HepG2 (cell line): ENCODE results near the gene FAP. TPM values are rescaled to one million over a fixed set of nuclear protein-coding genes. Genes with fewer than 3 reads are reported as not detected.
A peak's percentile ranks its signal among the peaks of the same experiment; 100 is the strongest.

ENCODE experiments used
- BHLHE40 ChIP-seq: IDR thresholded peaks from 2 replicates; pipeline ENCODE4 v1.6.1; 2011; ENCODE audit warnings: low read length, improper control_type of control experiment
- CEBPB ChIP-seq: IDR thresholded peaks from 2 replicates; pipeline ENCODE4 v1.6.1; 2011; ENCODE audit warnings: low read depth, low read length, improper control_type of control experiment, borderline replicate concordance
- ETV5 ChIP-seq: IDR thresholded peaks from 2 replicates; pipeline ENCODE4 v1.6.1; 2018; ENCODE audit warnings: missing biosample characterization, missing genetic modification reagents, inconsistent platforms, borderline replicate concordance
- ETV6 ChIP-seq: sonication (generic); formaldehyde crosslinking; conservative IDR thresholded peaks from 2 replicates; pipeline ENCODE4 v1.4.0; 2020; ENCODE audit warnings: missing genetic modification reagents
- FOXO1 ChIP-seq: sonication (generic); formaldehyde crosslinking; IDR thresholded peaks from 2 replicates; pipeline ENCODE4 v1.4.0; 2020; ENCODE audit warnings: missing genetic modification reagents
- IRF2 ChIP-seq: IDR thresholded peaks from 2 replicates; pipeline ENCODE4 v1.6.1; 2018; ENCODE audit warnings: missing genetic modification reagents, missing compliant biosample characterization
- RNF2 ChIP-seq: fragments of 450-650 bp; conservative IDR thresholded peaks from 2 replicates; pipeline ENCODE4 v1.6.1; 2016; ENCODE audit warnings: low read depth
- SALL1 ChIP-seq: sonication (generic); formaldehyde crosslinking; IDR thresholded peaks from 2 replicates; pipeline ENCODE4 v1.8.0; 2022; ENCODE audit warnings: mild to moderate bottlenecking, missing genetic modification reagents
- STAG1 ChIP-seq: sonication (generic); formaldehyde crosslinking; IDR thresholded peaks from 2 replicates; pipeline ENCODE4 v1.4.0; 2020; ENCODE audit warnings: missing genetic modification reagents
- TEAD2 ChIP-seq: sonication (generic); formaldehyde crosslinking; IDR thresholded peaks from 2 replicates; pipeline ENCODE4 v1.9.0; 2021; ENCODE audit warnings: missing genetic modification reagents
- TEAD3 ChIP-seq: optimal IDR thresholded peaks from 2 replicates; pipeline ENCODE3; 2016; ENCODE audit warnings: borderline replicate concordance
- ZNF121 ChIP-seq: sonication (generic); formaldehyde crosslinking; IDR thresholded peaks from 2 replicates; pipeline ENCODE4 v1.5.0; 2020; ENCODE audit warnings: mild to moderate bottlenecking, missing genetic modification reagents
- ZNF331 ChIP-seq: sonication (generic); formaldehyde crosslinking; IDR thresholded peaks from 2 replicates; pipeline ENCODE4 v1.4.0; 2020; ENCODE audit warnings: missing genetic modification reagents
- ZNF547 ChIP-seq: sonication (generic); formaldehyde crosslinking; IDR thresholded peaks from 2 replicates; pipeline ENCODE4 v1.5.1; 2020; ENCODE audit warnings: mild to moderate bottlenecking, missing genetic modification reagents
- polyA plus RNA-seq, 8 experiments: library from polyadenylated mRNA; depleted of rRNA in 3 of 8; stranded (reverse) in 7 of 8; unstranded in 1 of 8; fragments of >200 nt; fragmentation: Illumina TruSeq in 4 of 8; extraction: Trizol in 4 of 8; gene quantifications; 2 replicates each; pipeline versions ENCODE4 v1.2.1 to v1.2.3, GENCODE V29; 2011 to 2016; ENCODE audit warnings: low read depth in 4 of 8, missing spikeins in 1 of 8, mixed read lengths in 1 of 8; ENCODE audit not compliant: insufficient read depth in 1 of 8
- total RNA-seq, 5 experiments: library from RNA; depleted of rRNA; stranded (reverse); fragments of >200 nt; fragmentation: Illumina TruSeq; extraction: Trizol; gene quantifications; 2 replicates each; pipeline ENCODE4 v1.2.3, GENCODE V29; 2016; ENCODE audit warnings: low read depth in 1 of 5
- TF ChIP-seq, protein P1 (sequence below): sonication (generic); formaldehyde crosslinking; IDR thresholded peaks from 2 replicates; pipeline ENCODE4 v1.4.0; 2020; ENCODE audit warnings: missing genetic modification reagents
- TF ChIP-seq, protein P2 (sequence below): sonication (generic); formaldehyde crosslinking; IDR thresholded peaks from 2 replicates; pipeline ENCODE4 v1.8.1; 2023; ENCODE audit warnings: mild to moderate bottlenecking, inconsistent platforms, moderate library complexity, missing genetic modification reagents, borderline replicate concordance
- TF ChIP-seq, protein P3 (sequence below): IDR thresholded peaks from 2 replicates; pipeline ENCODE4 v1.6.1; 2012; ENCODE audit warnings: low read depth, low read length, improper control_type of control experiment
- TF ChIP-seq, protein P4 (sequence below), 2 experiments: sonication (generic) in 1 of 2; formaldehyde crosslinking in 1 of 2; IDR thresholded peaks; 2 replicates each; pipeline versions ENCODE4 v1.4.0 to v1.6.1; 2018 to 2020; ENCODE audit warnings: missing genetic modification reagents in 2 of 2, borderline replicate concordance in 1 of 2, low read depth in 1 of 2, mild to moderate bottlenecking in 1 of 2, missing biosample characterization in 1 of 2
- TF ChIP-seq, protein P5 (sequence below): IDR thresholded peaks from 2 replicates; pipeline ENCODE4 v1.6.1; 2016; ENCODE audit warnings: mild to moderate bottlenecking
- TF ChIP-seq, protein P6 (sequence below): sonication (generic); formaldehyde crosslinking; IDR thresholded peaks from 2 replicates; pipeline ENCODE4 v1.5.0; 2020; ENCODE audit warnings: missing genetic modification reagents, mild to moderate bottlenecking, borderline replicate concordance

FAP gene
- total and polyA plus RNA-seq, 2 of the 13 experiments (the other 11 are each of a cell fraction or from before 2014, with no cell fraction given), result not detected

DNA sequence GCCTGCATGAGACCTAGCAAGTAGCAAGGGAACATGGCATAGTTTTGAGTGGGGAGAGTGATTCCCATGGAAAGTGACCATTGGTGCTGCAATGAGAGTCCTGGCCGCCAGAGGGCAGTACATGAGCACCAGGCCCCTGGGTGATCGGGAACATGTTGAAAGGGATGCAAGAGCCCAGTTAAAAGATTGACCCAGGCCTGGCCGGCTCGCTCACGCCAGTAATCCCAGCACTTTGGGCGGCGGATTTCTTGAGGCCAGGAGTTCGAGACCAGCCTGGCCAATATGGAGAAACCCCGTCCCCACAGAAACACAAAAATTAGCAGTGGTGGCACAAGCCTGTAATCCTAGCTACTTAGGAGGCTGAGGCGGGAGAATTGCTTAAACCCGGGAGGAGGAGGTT is 22.2 kb downstream of the FAP start (continued):
- TF ChIP-seq, protein P1, sequence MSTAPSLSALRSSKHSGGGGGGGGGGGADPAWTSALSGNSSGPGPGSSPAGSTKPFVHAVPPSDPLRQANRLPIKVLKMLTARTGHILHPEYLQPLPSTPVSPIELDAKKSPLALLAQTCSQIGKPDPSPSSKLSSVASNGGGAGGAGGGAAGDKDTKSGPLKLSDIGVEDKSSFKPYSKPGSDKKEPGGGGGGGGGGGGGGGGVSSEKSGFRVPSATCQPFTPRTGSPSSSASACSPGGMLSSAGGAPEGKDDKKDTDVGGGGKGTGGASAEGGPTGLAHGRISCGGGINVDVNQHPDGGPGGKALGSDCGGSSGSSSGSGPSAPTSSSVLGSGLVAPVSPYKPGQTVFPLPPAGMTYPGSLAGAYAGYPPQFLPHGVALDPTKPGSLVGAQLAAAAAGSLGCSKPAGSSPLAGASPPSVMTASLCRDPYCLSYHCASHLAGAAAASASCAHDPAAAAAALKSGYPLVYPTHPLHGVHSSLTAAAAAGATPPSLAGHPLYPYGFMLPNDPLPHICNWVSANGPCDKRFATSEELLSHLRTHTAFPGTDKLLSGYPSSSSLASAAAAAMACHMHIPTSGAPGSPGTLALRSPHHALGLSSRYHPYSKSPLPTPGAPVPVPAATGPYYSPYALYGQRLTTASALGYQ (CRISPR knock-in tag), result no peak
- TF ChIP-seq RNF2 (0 out of 2 replicates have a peak, but pooled peaks have one; percentile 37), SALL1 (CRISPR knock-in tag) (peak; percentile 53; the same call in 1 of the 2 replicates), TEAD2 (CRISPR knock-in tag) (no peak), CEBPB (0 out of 2 replicates have a peak, but pooled peaks have one; percentile 26), ETV6 (no peak), BHLHE40 (peak; percentile 24; the same call in 1 of the 2 replicates), FOXO1 (no peak), IRF2 (CRISPR knock-in tag) (peak; percentile 34; the same call in 1 of the 2 replicates), STAG1 (CRISPR knock-in tag) (peak; percentile 80), ZNF331 (CRISPR knock-in tag) (0 out of 2 replicates have a peak, but pooled peaks have one; percentile 60), ETV5 (CRISPR knock-in tag) (0 out of 2 replicates have a peak, but pooled peaks have one; percentile 14), ZNF547 (CRISPR knock-in tag) (peak; percentile 35; the same call in 1 of the 2 replicates), TEAD3 (peak; percentile 45), ZNF121 (CRISPR knock-in tag) (no peak)
- TF ChIP-seq, protein P2, sequence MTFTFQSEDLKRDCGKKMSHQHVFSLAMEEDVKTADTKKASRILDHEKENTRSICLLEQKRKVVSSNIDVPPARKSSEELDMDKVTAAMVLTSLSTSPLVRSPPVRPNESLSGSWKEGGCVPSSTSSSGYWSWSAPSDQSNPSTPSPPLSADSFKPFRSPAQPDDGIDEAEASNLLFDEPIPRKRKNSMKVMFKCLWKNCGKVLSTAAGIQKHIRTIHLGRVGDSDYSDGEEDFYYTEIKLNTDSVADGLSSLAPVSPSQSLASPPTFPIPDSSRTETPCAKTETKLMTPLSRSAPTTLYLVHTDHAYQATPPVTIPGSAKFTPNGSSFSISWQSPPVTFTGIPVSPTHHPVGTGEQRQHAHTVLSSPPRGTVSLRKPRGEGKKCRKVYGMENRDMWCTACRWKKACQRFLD (CRISPR knock-in tag), result no peak
- TF ChIP-seq, protein P3, sequence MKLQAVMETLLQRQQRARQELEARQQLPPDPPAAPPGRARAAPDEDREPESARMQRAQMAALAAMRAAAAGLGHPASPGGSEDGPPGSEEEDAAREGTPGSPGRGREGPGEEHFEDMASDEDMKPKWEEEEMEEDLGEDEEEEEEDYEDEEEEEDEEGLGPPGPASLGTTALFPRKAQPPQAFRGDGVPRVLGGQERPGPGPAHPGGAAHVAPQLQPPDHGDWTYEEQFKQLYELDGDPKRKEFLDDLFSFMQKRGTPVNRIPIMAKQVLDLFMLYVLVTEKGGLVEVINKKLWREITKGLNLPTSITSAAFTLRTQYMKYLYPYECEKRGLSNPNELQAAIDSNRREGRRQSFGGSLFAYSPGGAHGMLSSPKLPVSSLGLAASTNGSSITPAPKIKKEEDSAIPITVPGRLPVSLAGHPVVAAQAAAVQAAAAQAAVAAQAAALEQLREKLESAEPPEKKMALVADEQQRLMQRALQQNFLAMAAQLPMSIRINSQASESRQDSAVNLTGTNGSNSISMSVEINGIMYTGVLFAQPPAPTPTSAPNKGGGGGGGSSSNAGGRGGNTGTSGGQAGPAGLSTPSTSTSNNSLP, result 0 out of 2 replicates have a peak, but pooled peaks have one; percentile 21
- TF ChIP-seq, protein P4, sequence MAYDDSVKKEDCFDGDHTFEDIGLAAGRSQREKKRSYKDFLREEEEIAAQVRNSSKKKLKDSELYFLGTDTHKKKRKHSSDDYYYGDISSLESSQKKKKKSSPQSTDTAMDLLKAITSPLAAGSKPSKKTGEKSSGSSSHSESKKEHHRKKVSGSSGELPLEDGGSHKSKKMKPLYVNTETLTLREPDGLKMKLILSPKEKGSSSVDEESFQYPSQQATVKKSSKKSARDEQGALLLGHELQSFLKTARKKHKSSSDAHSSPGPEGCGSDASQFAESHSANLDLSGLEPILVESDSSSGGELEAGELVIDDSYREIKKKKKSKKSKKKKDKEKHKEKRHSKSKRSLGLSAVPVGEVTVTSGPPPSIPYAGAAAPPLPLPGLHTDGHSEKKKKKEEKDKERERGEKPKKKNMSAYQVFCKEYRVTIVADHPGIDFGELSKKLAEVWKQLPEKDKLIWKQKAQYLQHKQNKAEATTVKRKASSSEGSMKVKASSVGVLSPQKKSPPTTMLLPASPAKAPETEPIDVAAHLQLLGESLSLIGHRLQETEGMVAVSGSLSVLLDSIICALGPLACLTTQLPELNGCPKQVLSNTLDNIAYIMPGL (CRISPR knock-in tag; IDR thresholded peaks at IDR 0.05; ENCODE audit: borderline replicate concordance in 1 of 2, low read depth in 1 of 2), result 0 out of 4 replicates have a peak, but pooled peaks of 1 of the 2 experiments have one; percentile 39
- TF ChIP-seq, protein P5, sequence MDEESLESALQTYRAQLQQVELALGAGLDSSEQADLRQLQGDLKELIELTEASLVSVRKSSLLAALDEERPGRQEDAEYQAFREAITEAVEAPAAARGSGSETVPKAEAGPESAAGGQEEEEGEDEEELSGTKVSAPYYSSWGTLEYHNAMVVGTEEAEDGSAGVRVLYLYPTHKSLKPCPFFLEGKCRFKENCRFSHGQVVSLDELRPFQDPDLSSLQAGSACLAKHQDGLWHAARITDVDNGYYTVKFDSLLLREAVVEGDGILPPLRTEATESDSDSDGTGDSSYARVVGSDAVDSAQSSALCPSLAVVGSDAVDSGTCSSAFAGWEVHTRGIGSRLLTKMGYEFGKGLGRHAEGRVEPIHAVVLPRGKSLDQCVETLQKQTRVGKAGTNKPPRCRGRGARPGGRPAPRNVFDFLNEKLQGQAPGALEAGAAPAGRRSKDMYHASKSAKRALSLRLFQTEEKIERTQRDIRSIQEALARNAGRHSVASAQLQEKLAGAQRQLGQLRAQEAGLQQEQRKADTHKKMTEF (CRISPR knock-in tag), result no peak
- TF ChIP-seq, protein P6, sequence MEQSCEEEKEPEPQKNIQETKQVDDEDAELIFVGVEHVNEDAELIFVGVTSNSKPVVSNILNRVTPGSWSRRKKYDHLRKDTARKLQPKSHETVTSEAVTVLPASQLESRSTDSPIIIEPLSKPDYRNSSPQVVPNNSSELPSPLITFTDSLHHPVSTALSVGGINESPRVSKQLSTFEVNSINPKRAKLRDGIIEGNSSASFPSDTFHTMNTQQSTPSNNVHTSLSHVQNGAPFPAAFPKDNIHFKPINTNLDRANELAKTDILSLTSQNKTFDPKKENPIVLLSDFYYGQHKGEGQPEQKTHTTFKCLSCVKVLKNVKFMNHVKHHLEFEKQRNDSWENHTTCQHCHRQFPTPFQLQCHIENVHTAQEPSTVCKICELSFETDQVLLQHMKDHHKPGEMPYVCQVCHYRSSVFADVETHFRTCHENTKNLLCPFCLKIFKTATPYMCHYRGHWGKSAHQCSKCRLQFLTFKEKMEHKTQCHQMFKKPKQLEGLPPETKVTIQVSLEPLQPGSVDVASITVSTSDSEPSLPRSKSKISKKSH, result 0 out of 2 replicates have a peak, but pooled peaks have one; percentile 58
